GM21367 (cell line): ENCODE measurements around the gene SMTN.
"Not testable (repeated sequence)": the region's sequence is repeated elsewhere in the genome, so short reads cannot be mapped to it uniquely, and the experiment has no call there.

Experiments used
- ATAC-seq: cut with Tn5 transposase; IDR thresholded peaks from one replicate; pipeline ENCODE4 v1.9.1; 2021; ENCODE audit not compliant: unreplicated experiment

The SMTN gene

GRCh38 chr22:31103111-31103510, 22.0 kb downstream of the SMTN start:
- no peak for ATAC-seq

GRCh38 chr22:31103899-31104694, 23.0 kb downstream of the SMTN start:
- ATAC-seq: no peak

- ATAC-seq: no peak
These were observed 23.8 kb downstream of the SMTN start for GRCh38 chr22:31104869-31105268.

- no peak for ATAC-seq
These were observed 24.3 kb downstream of the SMTN start for GRCh38 chr22:31105282-31105929.

GRCh38 chr22:31106001-31106571, 25.0 kb downstream of the SMTN start:
- no peak for ATAC-seq

GRCh38 chr22:31106731-31107177, 25.6 kb downstream of the SMTN start:
- ATAC-seq: no peak

GRCh38 chr22:31107178-31107893, 26.2 kb downstream of the SMTN start, which contains the start of gene SELENOM:
Gene SELENOM (minus strand): TSS chr22:31107568. CDS start chr22:31107505, 63 bp downstream.
- peak; percentile 64 for ATAC-seq

GRCh38 chr22:31107894-31108218, 26.7 kb downstream of the SMTN start:
- peak; percentile 19 for ATAC-seq

- ATAC-seq: not testable (repeated sequence)
These were observed 31.5 kb downstream of the SMTN start for GRCh38 chr22:31112547-31113091.

GRCh38 chr22:31118046-31118820, 37.1 kb downstream of the SMTN start:
- ATAC-seq: no peak

GRCh38 chr22:31119026-31119717, 38.1 kb downstream of the SMTN start:
- no peak for ATAC-seq

- ATAC-seq: no peak
These were observed 39.1 kb downstream of the SMTN start for GRCh38 chr22:31120230-31120629.

GRCh38 chr22:31120642-31121041, 39.5 kb downstream of the SMTN start:
- no peak for ATAC-seq

GRCh38 chr22:31121403-31121802, 40.3 kb downstream of the SMTN start:
- no peak for ATAC-seq

- ATAC-seq: no peak
These were observed 41.0 kb downstream of the SMTN start for GRCh38 chr22:31122196-31122531.

- no peak for ATAC-seq
These were observed 41.6 kb downstream of the SMTN start, which contains the start of gene INPP5J for GRCh38 chr22:31122532-31123291. Gene INPP5J (plus strand): TSS chr22:31122966. CDS start chr22:31123015, 49 bp downstream.

GRCh38 chr22:31123292-31123602, 42.1 kb downstream of the SMTN start:
- no peak for ATAC-seq

- no peak for ATAC-seq
These were observed 43.2 kb downstream of the SMTN start for GRCh38 chr22:31124290-31124689.

GRCh38 chr22:31124811-31125465, 43.8 kb downstream of the SMTN start:
- no peak for ATAC-seq
